ENCODE data around the gene PDE9A.

Gene PDE9A

DNA sequence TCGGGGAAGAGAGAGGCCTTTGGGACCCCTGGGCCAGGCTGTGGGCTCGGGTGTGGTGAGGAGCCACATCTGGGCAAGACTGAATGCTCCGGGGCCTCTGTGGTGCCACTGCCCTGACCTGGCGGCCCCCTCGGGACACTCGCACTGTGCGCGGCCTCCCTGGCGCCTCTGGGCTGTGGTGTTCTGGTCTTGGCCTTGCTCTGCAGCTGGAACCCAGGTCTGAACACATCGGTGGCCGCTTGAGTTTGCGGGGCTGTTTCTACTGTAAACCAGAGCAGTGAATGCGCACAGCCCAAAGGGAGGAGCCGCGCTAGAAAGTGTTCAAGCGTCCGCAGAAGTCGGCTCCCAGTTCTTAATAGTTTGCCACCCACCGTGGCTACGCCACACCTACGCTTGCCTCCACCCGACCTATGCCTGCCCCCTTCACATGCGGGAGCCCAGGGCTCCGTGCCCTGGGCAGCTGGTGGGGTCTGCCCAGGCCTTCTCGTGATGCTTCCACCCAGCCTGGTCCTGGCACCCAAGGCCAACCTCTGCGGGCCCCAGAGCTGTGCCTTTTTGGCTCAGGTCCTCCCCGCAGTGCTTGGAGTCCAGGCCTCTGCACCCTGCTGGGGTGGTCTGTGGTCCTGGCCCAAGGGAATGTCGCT lies 4.4 kb downstream of the PDE9A start:
- DNase-seq (ENCODE audit: low read depth) = no peak
- H3K4me3 ChIP-seq (ENCODE audit: low read depth, low read length) = no peak overlapping the region
- TF ChIP-seq, protein P1, sequence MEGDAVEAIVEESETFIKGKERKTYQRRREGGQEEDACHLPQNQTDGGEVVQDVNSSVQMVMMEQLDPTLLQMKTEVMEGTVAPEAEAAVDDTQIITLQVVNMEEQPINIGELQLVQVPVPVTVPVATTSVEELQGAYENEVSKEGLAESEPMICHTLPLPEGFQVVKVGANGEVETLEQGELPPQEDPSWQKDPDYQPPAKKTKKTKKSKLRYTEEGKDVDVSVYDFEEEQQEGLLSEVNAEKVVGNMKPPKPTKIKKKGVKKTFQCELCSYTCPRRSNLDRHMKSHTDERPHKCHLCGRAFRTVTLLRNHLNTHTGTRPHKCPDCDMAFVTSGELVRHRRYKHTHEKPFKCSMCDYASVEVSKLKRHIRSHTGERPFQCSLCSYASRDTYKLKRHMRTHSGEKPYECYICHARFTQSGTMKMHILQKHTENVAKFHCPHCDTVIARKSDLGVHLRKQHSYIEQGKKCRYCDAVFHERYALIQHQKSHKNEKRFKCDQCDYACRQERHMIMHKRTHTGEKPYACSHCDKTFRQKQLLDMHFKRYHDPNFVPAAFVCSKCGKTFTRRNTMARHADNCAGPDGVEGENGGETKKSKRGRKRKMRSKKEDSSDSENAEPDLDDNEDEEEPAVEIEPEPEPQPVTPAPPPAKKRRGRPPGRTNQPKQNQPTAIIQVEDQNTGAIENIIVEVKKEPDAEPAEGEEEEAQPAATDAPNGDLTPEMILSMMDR (IDR thresholded peaks at IDR 0.05; ENCODE audit: low read depth, low read length, missing control alignments) = no peak

DNA sequence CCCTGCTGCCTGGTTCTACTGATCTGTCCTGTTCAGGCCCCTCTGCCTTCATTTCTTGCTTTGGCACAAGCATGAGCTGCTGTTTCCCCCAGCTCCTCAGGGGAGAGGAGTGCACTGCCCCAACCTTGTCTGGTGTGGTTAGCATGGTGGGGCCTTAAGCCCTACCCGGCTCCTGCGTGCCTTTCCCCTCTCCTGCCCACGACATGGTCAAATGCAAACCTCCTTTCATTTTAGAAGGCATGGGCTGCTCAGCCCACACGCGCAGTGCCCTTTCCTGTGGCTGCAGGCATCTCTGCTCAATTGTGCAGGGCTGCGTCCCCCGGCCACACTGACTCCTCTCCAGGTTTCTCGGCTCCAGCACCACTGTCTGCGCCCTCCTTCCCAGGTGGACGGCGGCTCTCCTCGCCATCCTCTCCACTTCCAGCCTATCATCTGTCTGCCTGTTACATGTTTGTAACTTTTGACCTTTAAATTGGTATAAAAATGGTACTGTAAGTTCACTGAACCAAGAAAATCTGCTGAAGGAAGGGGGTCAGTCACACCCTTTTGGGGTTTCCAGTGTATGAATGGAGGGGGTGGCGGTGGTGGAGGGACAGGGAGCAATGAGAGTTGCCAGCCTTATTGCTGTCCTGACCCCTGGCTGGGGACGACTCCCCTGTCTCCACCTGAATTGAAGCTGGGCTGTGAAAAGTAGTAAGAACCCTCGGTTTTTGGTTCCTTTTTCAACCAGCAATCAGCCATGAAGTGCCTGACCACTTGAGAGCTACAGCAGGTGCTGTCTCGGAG lies 5.1 kb downstream of the PDE9A start:
- DNase-seq (ENCODE audit: low read depth) = no peak
- no peak overlapping the region for H3K4me3 ChIP-seq (ENCODE audit: low read depth, low read length)
- TF ChIP-seq, protein P1 (IDR thresholded peaks at IDR 0.05; ENCODE audit: low read depth, low read length, missing control alignments) = no peak

DNA sequence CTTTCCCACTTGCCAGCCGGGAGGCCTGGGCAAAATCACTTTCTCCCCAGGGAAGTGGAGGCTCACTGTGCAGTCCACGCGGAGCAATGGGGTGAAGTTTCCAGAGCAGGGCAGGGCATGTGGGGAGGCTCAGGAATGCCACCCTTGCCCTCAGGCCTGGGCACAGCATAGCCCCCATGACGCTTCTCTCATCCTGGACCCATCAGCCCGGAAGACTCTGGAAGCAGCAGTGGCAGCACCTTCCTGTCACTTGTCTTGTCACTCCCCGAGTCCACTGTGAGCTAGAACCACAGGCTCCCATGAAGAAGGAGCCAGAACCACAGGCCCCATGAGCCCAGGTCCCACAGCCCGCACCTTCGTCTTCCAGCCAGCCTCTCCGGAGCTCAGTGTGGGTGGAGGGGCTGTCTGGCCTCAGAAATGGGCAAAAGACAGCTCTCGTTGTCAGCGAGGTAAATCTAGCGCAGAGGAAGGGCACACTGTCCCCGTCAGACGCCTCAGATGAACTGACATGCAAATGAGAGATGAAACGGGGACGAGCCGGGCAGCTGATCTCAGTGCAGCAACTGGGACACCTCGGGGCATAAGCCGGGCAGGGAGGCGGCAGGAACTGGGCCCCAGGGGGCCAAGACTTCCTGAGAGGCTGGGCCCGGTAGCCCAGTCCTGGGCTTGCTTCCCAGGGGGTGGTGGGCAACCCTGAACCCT lies 6.1 kb downstream of the PDE9A start:
- no peak for DNase-seq (ENCODE audit: low read depth)
- TF ChIP-seq, protein P1 (IDR thresholded peaks at IDR 0.05; ENCODE audit: low read depth, low read length, missing control alignments) = no peak
- H3K4me3 ChIP-seq (ENCODE audit: low read depth, low read length) = no peak overlapping the region

DNA sequence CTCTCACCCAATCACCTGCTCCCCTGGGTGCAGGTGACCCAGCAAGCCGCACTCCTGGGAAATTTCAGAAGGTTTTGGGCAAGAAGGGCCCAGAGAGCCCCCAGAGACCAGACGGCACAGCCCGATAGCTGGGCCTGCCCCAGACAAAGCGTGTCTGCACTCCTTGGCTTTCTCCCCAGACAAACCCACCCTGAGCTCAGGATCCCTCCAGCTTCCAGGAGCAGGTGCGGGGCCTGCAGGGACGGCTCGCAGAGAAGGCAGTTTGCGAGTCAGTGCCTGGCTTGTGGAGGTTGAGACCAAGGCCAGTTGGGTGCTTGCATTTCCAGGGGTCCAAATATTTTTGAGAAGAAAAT lies 6.7 kb downstream of the PDE9A start:
- no peak for DNase-seq (ENCODE audit: low read depth)
- H3K4me3 ChIP-seq (ENCODE audit: low read depth, low read length) = no peak overlapping the region
- TF ChIP-seq, protein P1 (IDR thresholded peaks at IDR 0.05; ENCODE audit: low read depth, low read length, missing control alignments) = no peak

DNA sequence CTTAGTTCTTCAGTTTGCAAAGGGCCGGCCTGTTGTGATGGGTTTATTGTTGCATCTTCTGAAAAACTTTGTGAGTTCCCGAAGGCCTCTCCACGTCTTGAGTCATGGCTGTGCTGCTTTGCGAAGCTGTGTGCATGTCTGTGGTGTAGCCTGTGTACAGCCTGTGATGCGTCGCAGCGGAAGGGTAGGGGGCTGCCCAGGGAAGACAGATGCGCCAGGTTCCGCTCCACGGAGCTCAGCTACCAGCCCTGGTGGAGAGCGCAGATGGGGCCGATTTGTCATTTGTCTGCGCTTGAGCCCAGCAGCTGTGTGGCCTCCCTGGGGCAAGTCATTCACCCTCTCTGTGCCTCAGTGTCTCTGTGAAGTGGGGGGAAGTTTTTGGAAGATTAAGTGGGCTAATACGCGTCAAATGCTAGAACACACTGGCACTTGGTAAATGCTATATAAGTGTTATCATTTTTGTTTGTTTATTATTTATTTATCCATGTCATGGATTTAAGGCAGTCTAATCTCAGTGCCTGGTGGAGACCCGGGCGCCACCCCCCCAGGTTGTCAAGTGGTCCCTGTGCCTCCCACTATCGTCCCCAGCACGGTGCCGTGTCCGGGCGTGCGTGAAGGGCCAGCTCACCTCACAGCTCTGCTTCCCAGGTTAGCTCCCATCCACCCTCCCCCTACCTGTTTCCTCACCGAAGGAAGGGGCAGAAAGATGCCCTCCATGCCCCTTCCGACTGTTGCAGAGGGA lies 8.4 kb downstream of the PDE9A start:
- no peak for DNase-seq (ENCODE audit: low read depth)
- TF ChIP-seq, protein P1 (IDR thresholded peaks at IDR 0.05; ENCODE audit: low read depth, low read length, missing control alignments) = no peak
- no peak overlapping the region for H3K4me3 ChIP-seq (ENCODE audit: low read depth, low read length)

DNA sequence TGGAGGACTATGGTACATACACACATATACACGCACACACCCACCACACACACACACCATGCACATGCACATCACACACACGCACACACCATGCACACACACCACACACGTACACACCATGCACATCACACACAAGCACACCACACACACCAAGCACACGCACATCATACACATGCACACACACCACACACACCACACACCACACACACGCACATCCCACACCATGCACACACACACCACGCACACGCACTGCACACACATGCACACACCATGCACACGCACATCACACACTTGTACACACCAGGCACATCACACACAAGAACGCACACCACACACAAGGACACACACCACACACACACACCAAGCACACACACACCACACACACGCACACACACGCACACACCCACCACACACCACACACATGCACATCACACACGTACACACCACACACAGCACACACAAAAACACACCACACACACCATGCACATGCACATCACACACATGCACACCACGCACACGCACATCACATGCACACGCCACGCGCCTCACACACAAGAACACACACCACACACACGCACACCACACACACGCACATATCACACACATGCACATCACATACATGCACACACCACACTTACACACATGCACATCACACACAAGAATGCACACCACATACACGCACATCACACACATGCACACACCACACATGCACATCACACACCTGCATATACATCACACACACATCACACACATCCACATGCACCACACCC lies 9.2 kb downstream of the PDE9A start:
- no peak for DNase-seq (ENCODE audit: low read depth)
- no peak overlapping the region for H3K4me3 ChIP-seq (ENCODE audit: low read depth, low read length)
- TF ChIP-seq, protein P1 (IDR thresholded peaks at IDR 0.05; ENCODE audit: low read depth, low read length, missing control alignments) = no peak

Data from GM12864 (cell line).